ENCODE results near the gene TENT5C.

DNA sequence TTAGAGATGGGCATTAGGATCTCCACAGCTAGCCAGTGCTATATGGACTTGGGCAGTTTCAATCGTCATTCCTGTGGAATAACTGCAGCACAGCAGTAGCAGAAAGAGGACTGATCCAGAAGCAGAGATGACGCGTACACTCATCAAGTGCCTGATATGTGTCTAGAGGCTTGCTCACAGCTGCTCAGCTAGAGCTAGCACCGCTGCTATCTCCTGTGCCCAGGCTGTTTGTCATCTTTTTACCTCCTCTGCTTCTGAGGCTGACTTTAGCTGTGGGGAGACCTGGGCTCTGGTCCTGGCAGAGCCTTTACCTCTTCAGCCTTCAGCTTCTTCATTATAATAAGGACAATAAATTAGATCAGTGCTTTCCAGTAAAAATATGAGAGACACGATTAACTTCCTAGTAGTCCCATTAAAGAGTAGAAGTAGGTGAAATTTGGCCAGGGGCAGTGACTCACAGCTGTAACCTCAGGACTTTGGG lies 5.3 kb downstream of the TENT5C start:
- TF ChIP-seq, protein P1, sequence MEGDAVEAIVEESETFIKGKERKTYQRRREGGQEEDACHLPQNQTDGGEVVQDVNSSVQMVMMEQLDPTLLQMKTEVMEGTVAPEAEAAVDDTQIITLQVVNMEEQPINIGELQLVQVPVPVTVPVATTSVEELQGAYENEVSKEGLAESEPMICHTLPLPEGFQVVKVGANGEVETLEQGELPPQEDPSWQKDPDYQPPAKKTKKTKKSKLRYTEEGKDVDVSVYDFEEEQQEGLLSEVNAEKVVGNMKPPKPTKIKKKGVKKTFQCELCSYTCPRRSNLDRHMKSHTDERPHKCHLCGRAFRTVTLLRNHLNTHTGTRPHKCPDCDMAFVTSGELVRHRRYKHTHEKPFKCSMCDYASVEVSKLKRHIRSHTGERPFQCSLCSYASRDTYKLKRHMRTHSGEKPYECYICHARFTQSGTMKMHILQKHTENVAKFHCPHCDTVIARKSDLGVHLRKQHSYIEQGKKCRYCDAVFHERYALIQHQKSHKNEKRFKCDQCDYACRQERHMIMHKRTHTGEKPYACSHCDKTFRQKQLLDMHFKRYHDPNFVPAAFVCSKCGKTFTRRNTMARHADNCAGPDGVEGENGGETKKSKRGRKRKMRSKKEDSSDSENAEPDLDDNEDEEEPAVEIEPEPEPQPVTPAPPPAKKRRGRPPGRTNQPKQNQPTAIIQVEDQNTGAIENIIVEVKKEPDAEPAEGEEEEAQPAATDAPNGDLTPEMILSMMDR (conservative IDR thresholded peaks at IDR 0.05) = no peak
- TF ChIP-seq ZFX (IDR thresholded peaks at IDR 0.05) = no peak

Measured in C4-2B (cell line).